HepG2 (cell line): ENCODE measurements around the gene TLE7. TPM values are rescaled to one million over a fixed set of nuclear protein-coding genes. Genes with fewer than 3 reads are reported as not detected.

ENCODE experiments used
- ATAC-seq: fragments of 200-7000 bp; cut with Tn5 transposase; 3 replicates; pipeline ENCODE4 v1.9.1; 2020; ENCODE audit warnings: mild to moderate bottlenecking, moderate library complexity
- BruUV-seq: library from RNA; stranded (reverse); fragments of 400-500 nt; replicated peaks from 2 replicates; lab custom pipeline; 2021; lab: Mats Ljungman, UMichigan
- CTCF ChIA-PET: fragments of 300-600 bp; formaldehyde crosslinking; extraction: SDS; loops from one replicate; lab custom pipeline; 2021; ENCODE audit warnings: low total read pairs, inconsistent platforms, low intra/inter-chr PET ratio; lab: Yijun Ruan, JAX
- POLR2A ChIA-PET: fragments of 350-600 bp; sonication (Branson Sonifier 250); formaldehyde crosslinking; loops from one replicate; lab custom pipeline; 2020; ENCODE audit warnings: antibody characterized with exemption, inconsistent platforms; lab: Yijun Ruan, JAX
- DNase-seq: peaks from one replicate; pipeline ENCODE4 v3.0.0-alpha.2; 2015; ENCODE audit warnings: low spot score
- FAIRE-seq: peaks from 3 replicates; lab custom pipeline; 2011; peaks lifted over from hg19 to GRCh38; lab: Jason Lieb, UNC
- H2AFZ ChIP-seq: one replicate; pipeline ENCODE4 v1.6.1; 2011; ENCODE audit warnings: low read length, inconsistent platforms
- H3K27ac ChIP-seq: fragments of 300-600 bp; 3 replicates; pipeline ENCODE4 v1.8.0; 2011; ENCODE audit warnings: mixed run types, mild to moderate bottlenecking, mixed read lengths, low read length, inconsistent platforms; ENCODE audit not compliant: insufficient read depth; ENCODE audit errors: extremely low read length
- H3K27me3 ChIP-seq, 2 experiments: fragments of 200-600 bp in 1 of 2; 2 replicates in 1 of 2; 3 replicates in 1 of 2; pipeline versions ENCODE4 v1.6.0 to v1.8.0; 2011; ENCODE audit warnings: low read length in 2 of 2, mild to moderate bottlenecking in 2 of 2, moderate library complexity in 2 of 2, inconsistent platforms in 1 of 2; ENCODE audit not compliant: insufficient read depth in 2 of 2, control insufficient read depth in 1 of 2
- H3K36me3 ChIP-seq, 2 experiments: fragments of 200-600 bp in 1 of 2; replicated peaks in 1 of 2; 2 replicates in 1 of 2; 3 replicates in 1 of 2; pipeline versions ENCODE4 v1.5.1 to v1.8.0; 2011; ENCODE audit warnings: low read length in 2 of 2, inconsistent platforms in 1 of 2; ENCODE audit not compliant: insufficient read depth in 2 of 2, control insufficient read depth in 1 of 2
- H3K4me1 ChIP-seq: 2 replicates; pipeline ENCODE4 v1.5.1; 2012; ENCODE audit warnings: low read length, inconsistent platforms; ENCODE audit not compliant: insufficient read depth
- H3K4me2 ChIP-seq: 2 replicates; pipeline ENCODE4 v1.6.0; 2011; ENCODE audit warnings: low read depth, low read length, inconsistent platforms
- H3K4me3 ChIP-seq, 3 experiments: fragments of 200-600 bp in 1 of 3; sonication (generic), shearing (Covaris generic) in 1 of 3; replicated peaks in 1 of 3; 2 replicates each; pipeline ENCODE4 v1.5.1; 2011 to 2016; ENCODE audit warnings: low read length in 3 of 3, inconsistent platforms in 2 of 3, low read depth in 2 of 3, mild to moderate bottlenecking in 2 of 3, control low read depth in 1 of 3, mixed read lengths in 1 of 3; ENCODE audit not compliant: insufficient read depth in 1 of 3
- H3K79me2 ChIP-seq: one replicate; pipeline ENCODE4 v1.6.1; 2011; ENCODE audit warnings: low read length, inconsistent platforms; ENCODE audit not compliant: insufficient read depth
- H3K9ac ChIP-seq: 2 replicates; pipeline ENCODE4 v1.6.0; 2011; ENCODE audit warnings: mild to moderate bottlenecking, low read depth, low read length, inconsistent platforms; ENCODE audit not compliant: insufficient read depth
- H3K9me3 ChIP-seq: 2 replicates; pipeline ENCODE4 v1.5.1; 2012; ENCODE audit warnings: mild to moderate bottlenecking, low read length
- H4K20me1 ChIP-seq: 2 replicates; pipeline ENCODE4 v1.6.0; 2011; ENCODE audit warnings: inconsistent platforms, mild to moderate bottlenecking, low read length, moderate library complexity; ENCODE audit not compliant: insufficient read depth
- CENPBD1 ChIP-seq: sonication (generic); formaldehyde crosslinking; IDR thresholded peaks from 2 replicates; pipeline ENCODE4 v1.8.0; 2022; ENCODE audit warnings: missing genetic modification reagents, low read depth, mild to moderate bottlenecking, borderline replicate concordance
- CREB1 ChIP-seq, 2 experiments: fragments of 450-650 bp in 1 of 2; IDR thresholded peaks; 2 replicates each; pipeline ENCODE4 v1.6.1; 2016 to 2017; ENCODE audit warnings: control low read depth in 1 of 2, mild to moderate bottlenecking in 1 of 2, missing compliant biosample characterization in 1 of 2, missing genetic modification characterization in 1 of 2
- MAFF ChIP-seq: IDR thresholded peaks from 2 replicates; pipeline ENCODE4 v1.6.1; 2011; ENCODE audit warnings: low read depth, low read length, improper control_type of control experiment
- NCOR1 ChIP-seq: fragments of 200-600 bp; sonication (generic); IDR thresholded peaks from 2 replicates; pipeline ENCODE4 v1.7.0; 2017; ENCODE audit warnings: antibody characterized with exemption, low read length, borderline replicate concordance
- ZNF253 ChIP-seq: sonication (generic); formaldehyde crosslinking; IDR thresholded peaks from 2 replicates; pipeline ENCODE4 v1.8.0; 2022; ENCODE audit warnings: mild to moderate bottlenecking, missing genetic modification reagents, borderline replicate concordance
- ZNF513 ChIP-seq: sonication (generic); formaldehyde crosslinking; conservative IDR thresholded peaks from 2 replicates; pipeline ENCODE4 v1.5.0; 2020; ENCODE audit warnings: missing genetic modification reagents
- ZNF737 ChIP-seq: sonication (generic); formaldehyde crosslinking; IDR thresholded peaks from 2 replicates; pipeline ENCODE4 v1.5.0; 2020; ENCODE audit warnings: missing genetic modification reagents, mild to moderate bottlenecking, borderline replicate concordance
- WGBS: methylation state at CpG from one replicate; pipeline ENCODE4 v1.1.6; 2017; ENCODE audit warnings: low lambda C conversion rate; 5-methylcytosine and 5-hydroxymethylcytosine counted together
- in situ Hi-C: cut with HindIII; loops from 2 replicates; pipeline ENCODE4 v1.10.0; 2017; ENCODE audit warnings: low pct_unique_long_range_greater_than_20kb; ENCODE audit not compliant: extremely low pct_ligation_motif_present
- intact Hi-C: fragments of 100-400 bp; cut with micrococcal nuclease; formaldehyde crosslinking; loops from one replicate; pipeline ENCODE4 v1.10.0; 2022; ENCODE audit not compliant: unreplicated experiment
- polyA plus RNA-seq, 8 experiments: library from polyadenylated mRNA; depleted of rRNA in 3 of 8; stranded (reverse) in 7 of 8; unstranded in 1 of 8; fragments of >200 nt; fragmentation: Illumina TruSeq in 4 of 8; extraction: Trizol in 4 of 8; gene quantifications; 2 replicates each; pipeline versions ENCODE4 v1.2.1 to v1.2.3, GENCODE V29; 2011 to 2016; ENCODE audit warnings: low read depth in 4 of 8, missing spikeins in 1 of 8, mixed read lengths in 1 of 8; ENCODE audit not compliant: insufficient read depth in 1 of 8
- total RNA-seq, 5 experiments: library from RNA; depleted of rRNA; stranded (reverse); fragments of >200 nt; fragmentation: Illumina TruSeq; extraction: Trizol; gene quantifications; 2 replicates each; pipeline ENCODE4 v1.2.3, GENCODE V29; 2016; ENCODE audit warnings: low read depth in 1 of 5

TLE7 gene
- total and polyA plus RNA-seq, 2 of the 13 experiments (the other 11 are each of a cell fraction or from before 2014, with no cell fraction given), result not detected

- Histone ChIP-seq H3K27ac (no peak overlapping the region), H3K27me3 (peaks cover 8 to 82% of the 10 kb centered on the region in 2 experiments), H3K4me3 (no peak overlapping the region), H3K36me3 (no peaks in the 10 kb centered on the region), H3K9ac (no peak overlapping the region), H4K20me1 (no peaks in the 10 kb centered on the region), H3K4me1 (no peaks in the 10 kb centered on the region), H3K79me2 (no peaks in the 10 kb centered on the region), H2AFZ (no peak overlapping the region), H3K4me2 (no peak overlapping the region), H3K9me3 (no peaks in the 10 kb centered on the region)
- no peak for ATAC-seq
- CTCF ChIA-PET, result no interaction called here
- 55% methylated on average over 4 of the region's 4 CpGs for WGBS
- intact Hi-C loops, result no loop called here
- POLR2A ChIA-PET, result no interaction called here
- no peak for FAIRE-seq
- in situ Hi-C loops, result no loop called here
- DNase-seq, result no peak
- TF ChIP-seq NCOR1 (no peak), ZNF513 (CRISPR knock-in tag) (no peak), CENPBD1 (CRISPR knock-in tag) (no peak), ZNF253 (CRISPR knock-in tag) (no peak), MAFF (no peak)
- no TSS peak for BruUV-seq
Observed at GRCh38 chr16:71404364-71404763, 37.5 kb downstream of the TLE7 start.

- CTCF ChIA-PET, result no interaction called here
Observed at GRCh38 chr16:71402674-71403073, 39.2 kb downstream of the TLE7 start.

More at GRCh38 chr16:71402674-71403073, 39.2 kb downstream of the TLE7 start:
- Histone ChIP-seq H3K9me3 (no peaks in the 10 kb centered on the region), H3K27me3 (peaks cover 8 to 70% of the 10 kb centered on the region in 2 experiments), H3K36me3 (no peaks in the 10 kb centered on the region), H3K9ac (no peak overlapping the region), H3K4me2 (no peak overlapping the region), H3K4me1 (no peaks in the 10 kb centered on the region), H3K79me2 (no peaks in the 10 kb centered on the region)
- BruUV-seq, result no TSS peak
- intact Hi-C loops (no loop called here), in situ Hi-C loops (no loop called here)
- FAIRE-seq (no peak), ATAC-seq (no peak)
- POLR2A ChIA-PET, result no interaction called here
- 13% methylated on average over 11 of the region's 11 CpGs for WGBS
- TF ChIP-seq CREB1 (IDR thresholded peaks at IDR 0.05) (peak; percentile 81), CREB1 (CRISPR knock-in tag; IDR thresholded peaks at IDR 0.05) (no peak), ZNF737 (CRISPR knock-in tag) (no peak)
- TF ChIP-seq, all 625 proteins: peak for 1
- Histone ChIP-seq H4K20me1 (no peaks in the 10 kb centered on the region), H3K27ac (no peak overlapping the region), H3K4me3 (no peak overlapping the region), H2AFZ (no peak overlapping the region)
- no peak for DNase-seq
